HG03457 (cell line): Measurements from ENCODE around the gene TMEM63C.

Source experiments
- ATAC-seq: cut with Tn5 transposase; IDR thresholded peaks from one replicate; pipeline ENCODE4 v1.9.1; 2021; ENCODE audit warnings: moderate number of reproducible peaks; ENCODE audit not compliant: unreplicated experiment

The TMEM63C gene

DNA sequence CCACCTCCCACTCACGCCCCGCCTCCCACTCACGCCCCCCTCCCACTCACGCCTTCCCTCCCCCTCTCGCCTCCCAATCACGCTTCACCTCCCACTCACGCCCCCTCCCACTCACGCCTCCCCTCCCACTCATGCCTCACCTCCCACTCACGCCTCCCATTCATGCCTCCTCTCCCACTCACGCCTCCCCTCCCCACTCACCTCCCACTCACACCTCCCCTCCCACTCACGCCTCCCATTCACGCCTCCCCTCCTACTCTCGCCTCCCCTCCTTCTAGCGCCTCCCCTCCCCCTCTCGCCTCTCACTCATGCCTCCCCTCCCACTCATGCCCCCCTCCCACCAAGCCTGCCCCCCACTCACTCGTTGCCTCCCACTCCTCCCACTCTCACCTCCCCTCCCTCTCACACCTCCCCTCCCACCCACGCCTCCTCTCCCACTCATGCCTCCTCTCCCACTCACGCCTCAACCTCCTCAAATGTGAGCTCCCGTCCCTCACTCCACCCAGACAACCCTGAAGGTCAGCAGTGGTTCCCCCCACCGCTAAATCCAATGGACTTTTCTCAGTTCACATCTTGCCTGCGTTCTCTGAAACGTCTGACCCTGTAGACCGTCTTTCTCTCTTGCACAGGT lies 39.8 kb downstream of the TMEM63C start:
- ATAC-seq, result no peak

DNA sequence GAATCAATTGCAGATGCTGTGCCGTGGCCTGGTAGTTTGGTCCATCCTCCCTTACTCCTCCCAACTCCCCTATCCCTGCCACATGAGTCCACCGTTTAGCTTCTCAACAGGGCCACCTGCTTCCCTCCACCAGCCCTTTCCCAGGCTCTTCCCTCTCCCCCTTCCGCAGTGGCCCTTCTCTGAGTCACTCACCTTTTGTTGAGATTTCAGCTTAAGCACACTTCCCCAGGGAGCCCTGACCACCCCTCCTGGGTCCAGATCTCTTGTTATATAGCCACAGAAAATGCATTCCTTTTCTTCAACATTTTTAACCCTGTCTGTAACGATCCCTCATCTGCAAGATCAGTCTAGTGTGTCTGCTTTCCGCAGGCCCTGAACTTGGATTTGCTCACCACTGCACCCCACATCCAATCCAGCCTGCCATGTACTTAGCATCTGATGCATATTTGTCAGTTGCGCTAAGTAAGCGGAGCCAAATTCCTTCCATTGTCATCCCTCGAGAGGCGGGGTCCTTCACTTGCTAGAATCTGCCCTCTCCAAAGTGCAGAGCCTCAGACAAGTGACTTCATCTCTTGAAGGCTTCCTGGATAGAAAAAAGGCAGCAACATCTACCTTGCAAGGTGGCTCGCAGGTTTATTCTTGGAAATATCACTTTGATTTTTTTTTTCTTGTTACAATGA lies 41.1 kb downstream of the TMEM63C start:
- ATAC-seq, result no peak

DNA sequence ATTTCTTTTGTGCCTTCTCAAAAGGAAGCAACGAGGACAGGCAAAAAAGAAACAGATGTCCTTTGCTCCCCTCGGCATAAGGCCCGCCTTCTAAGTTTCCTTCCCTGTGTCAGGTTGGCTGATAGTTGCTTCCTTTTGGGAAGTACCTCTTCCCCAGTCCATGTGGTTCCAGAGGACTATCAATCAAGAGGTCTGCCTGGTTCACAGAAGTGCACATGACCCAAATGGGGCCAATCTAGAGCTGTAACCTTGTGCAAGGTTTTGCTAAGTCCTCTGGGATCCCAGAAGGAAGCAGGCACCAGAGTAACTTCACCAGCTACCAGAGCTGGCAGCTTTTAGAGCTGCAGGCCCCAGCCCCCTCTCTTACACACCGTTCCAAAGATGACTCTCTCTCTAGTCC lies 42.6 kb downstream of the TMEM63C start:
- no peak for ATAC-seq

DNA sequence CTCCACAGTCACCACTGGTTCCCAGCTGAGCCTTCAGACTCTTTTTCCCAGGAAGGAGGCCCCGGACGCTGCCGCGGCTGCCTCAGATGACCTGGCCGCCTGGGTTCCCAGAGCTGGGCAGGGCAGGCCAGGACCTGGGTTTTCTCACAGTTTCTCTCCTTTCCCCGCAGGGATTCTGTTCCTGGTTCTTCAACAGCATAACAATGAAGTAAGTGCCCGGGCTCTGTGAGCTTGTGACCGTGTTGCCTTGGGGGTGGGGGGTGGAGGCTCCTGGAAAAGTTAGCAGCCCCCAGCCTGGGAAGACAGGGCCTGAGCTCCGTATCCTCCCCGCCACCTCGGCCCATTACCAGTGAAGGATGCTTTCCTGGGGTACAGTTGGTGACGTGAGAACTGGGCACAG lies 43.7 kb downstream of the TMEM63C start:
- no peak for ATAC-seq

DNA sequence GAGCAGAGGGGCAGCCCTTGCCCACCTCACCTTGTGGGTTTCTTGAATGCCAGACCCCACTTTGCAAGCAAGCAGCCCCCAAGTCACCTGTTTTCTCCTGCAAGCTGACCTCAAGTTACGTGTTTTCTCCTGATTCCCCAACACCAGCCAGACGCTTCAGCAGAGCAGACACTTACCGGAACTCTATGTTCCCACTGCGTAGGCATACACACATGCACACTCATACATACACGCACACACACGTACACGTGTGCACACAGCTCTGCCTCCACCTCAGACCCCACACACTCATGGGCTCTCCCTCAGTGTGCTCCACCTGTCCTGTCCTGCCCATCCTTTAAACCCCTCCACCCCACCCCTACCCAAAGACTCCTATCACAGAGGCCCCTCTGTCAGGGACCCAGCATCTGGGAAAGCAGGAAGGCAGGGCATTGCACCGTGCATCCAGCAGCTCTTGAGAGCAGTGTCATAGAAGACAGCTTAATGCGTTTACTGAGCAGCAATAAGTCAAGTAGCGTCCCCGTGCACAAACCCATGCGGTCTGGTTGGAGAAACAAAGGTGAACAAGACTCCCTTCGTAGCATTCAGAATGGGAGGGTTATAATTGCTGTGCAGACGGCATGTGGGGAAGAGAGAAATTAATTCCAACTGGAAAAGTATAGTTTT lies 44.4 kb downstream of the TMEM63C start:
- no peak for ATAC-seq

DNA sequence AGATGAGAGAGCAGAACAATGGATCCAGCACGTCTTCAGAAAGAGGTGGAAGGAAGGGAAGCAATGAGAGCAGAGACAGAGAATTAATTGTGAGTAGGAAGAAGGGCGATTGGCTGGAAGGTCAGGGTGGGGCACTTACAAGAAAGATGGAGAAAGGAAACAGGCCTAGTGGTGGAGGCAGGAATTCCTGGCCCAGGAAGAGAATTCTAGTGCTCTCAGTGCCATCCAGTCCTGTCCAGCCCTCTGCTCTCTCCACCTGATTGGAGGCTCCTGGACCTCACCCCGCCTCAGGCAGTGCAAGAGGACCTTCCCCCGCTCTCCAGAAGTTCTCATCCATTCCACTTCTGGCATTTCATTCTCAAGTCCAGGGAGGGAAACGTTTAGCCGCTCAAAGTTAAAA lies 46.5 kb downstream of the TMEM63C start:
- ATAC-seq, result no peak

DNA sequence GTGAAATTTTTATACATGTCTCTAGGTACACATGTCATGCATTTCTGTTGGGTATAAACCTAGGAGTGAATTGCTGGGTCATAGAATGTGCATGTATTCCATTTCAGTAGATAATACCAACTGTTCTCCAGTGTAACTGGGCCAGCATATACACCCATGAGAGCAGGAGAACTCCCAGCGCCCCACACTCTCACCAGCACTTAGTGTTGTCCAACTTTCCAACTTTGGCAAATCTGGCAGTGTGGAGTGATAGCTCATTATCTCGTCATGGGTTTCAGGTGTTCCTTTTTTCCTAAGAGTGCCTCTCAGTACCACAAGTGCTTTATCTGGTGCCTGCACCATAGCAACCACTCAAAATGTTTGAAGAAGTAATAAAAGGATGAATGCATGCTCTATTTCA lies 49.3 kb downstream of the TMEM63C start:
- no peak for ATAC-seq

DNA sequence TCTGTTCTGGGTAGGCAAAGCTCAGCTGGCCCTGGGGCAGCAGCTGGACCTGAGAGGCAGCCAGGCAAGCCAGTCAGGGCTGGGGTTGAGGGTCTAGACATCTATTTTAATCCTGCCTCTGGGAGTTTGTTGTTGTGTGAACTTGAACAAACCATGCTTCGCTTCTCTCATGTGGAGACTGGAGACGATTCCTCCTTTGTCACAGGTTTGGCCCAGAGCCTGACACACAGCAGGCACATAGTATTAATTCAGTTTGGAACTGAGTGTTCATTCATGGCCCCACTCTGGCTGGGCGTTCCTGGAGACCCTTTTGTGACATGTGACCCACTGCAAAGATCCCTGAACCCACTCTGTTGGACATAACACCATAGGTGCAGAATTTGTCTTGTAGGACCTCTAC lies 50.1 kb downstream of the TMEM63C start:
- no peak for ATAC-seq

DNA sequence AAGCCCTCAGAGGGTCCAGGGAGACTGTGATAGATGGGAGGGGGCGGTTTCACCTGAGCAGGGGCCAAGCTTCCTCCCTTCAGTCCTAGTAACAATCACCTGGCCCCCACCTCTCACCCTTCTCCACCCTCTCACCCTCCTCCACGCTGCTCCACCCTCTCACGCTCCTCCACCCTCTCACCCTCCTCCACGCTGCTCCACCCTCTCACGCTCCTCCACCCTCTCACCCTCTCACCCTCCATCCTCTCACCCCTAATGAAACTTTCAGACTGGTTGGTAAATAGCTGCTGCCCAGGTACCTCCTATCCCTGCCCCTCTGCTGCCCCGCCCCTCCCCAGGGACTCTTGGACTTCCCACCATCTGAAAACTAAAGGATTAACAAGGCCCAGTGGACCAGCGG lies 55.2 kb downstream of the TMEM63C start:
- no peak for ATAC-seq

DNA sequence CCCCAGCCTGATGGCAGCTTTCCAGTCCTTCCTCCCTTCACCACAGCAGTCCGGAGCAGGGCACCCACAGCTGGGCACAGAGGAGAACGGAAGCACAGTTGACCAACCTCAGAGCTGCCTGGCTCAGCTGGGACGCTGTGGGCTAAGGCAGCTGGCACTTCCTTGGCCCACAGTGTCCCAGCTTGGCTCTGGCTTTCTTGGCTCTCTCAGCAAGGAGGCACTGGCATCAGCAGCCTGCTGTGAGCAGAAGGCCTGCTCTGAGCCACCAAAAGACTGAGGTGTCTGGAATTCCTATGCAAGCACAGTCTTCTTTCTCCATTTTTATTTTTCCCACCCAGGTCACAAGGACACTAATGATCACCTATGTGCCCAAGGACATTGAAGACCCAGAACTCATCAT lies 56.8 kb downstream of the TMEM63C start:
- ATAC-seq, result no peak

DNA sequence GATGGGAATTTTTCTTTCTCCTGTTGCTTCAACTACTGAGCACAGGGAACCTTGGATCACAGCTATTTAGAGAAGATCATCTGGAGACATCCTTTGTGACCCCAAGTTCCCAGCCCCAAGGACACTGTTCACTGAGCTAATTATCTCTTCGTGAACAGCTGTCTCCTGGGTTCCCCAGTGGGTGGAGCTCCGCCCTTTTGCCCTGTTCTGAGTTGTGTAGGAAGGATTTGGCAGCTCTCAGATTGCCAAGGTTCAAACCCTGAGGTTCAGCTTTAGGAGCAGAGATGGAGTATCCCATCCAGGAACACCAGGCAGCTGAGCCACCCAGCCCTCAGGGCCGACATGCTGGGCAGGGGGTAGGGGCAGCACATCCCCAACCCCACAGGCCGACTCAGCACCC lies 57.4 kb downstream of the TMEM63C start:
- no peak for ATAC-seq

DNA sequence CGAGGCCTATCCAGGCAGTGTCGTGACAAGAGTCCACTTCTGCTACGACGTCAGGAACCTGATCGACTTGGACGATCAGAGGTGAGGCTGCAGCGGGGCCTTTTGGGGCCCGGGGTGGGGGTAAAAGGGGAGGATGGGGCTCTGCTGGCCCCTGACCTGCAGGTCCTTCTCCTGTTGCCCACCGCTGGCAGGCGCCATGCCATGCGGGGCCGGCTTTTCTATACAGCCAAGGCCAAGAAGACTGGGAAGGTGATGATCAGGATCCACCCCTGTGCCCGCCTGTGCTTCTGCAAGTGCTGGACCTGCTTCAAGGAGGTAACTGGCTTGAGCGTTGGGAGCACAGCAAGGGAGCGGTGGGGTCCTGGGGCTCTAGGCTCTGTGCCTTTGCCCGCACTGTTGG lies 57.8 kb downstream of the TMEM63C start:
- no peak for ATAC-seq

DNA sequence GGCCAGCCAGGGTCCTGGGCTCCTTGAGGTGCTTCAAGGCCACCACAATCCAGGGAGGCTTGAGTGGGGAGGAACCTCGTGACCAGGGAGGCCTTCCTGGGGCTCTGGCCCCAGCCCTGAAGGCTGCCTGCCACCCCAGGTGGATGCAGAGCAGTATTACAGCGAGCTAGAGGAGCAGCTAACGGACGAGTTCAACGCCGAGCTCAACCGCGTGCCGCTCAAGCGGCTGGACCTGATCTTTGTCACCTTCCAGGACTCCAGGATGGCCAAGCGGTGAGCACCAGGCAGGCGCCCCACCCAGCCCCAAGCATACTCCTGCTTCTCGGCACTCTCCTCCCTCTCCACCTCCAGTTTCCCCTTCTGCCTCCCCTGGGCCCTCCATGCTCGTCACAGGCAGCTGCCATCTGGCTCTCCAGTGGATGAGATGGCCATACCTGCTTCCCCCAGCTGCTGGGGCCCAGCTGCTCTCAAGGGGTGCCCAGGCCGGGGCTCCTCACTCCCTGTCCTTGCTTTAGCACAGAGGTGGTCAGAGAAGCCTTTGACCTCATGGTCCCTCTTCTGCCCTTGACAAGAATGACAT lies 58.8 kb downstream of the TMEM63C start:
- no peak for ATAC-seq

DNA sequence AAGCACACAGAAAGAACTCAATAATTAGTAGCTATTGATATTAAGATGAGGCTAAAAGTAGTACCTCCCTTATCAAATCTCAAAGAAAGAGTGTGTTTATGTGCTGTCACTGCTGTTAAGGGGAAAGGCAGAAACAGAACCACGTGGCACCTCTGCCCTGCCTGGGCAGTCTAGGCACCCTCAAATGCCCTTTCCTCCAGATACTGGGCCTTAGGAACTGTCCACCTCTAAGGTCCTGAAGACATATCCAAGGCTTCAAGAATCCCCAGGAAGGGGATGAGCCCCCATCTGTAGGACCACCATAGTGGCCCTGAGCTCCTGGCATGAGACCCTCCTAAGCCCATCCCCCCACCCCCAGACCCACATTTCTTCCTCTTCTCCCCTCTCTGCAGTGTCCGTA lies 60.4 kb downstream of the TMEM63C start:
- ATAC-seq, result no peak

DNA sequence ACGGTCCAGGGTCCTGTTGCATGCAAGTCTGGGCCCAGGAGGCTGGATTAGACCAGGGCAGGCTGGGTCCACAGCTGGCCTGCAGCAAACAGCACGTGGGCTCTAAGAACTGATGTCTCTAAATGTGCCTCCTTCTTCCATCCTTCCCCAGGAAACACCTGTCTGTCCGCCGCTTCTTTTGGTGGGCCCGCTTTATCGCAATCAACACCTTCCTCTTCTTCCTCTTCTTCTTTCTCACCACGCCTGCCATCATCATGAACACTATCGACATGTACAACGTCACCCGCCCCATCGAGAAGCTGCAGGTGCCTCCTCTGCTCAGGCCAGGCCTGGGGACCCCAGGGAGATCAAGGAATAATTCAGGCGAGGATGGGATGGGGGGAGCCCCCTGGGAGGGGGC lies 61.2 kb downstream of the TMEM63C start:
- no peak for ATAC-seq

DNA sequence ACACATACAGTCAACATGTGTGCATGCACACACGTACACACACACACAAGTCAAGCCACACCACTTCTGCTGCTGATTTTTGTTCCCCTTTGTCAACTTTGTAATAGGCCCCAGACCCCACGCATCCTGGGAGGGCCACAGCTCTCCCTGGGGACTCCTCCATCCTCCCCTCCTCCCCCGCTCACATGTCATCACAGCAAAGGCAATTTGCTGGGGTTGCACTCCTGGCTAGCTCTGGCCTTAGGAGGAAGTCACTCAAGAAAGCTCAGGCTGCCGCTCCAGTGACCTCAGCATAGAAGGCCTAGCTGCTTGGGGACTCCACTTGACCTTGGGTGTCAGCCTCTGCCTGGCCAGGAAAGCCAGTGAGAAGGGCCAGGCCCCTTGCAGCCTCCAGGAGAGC lies 62.3 kb downstream of the TMEM63C start:
- ATAC-seq, result no peak

DNA sequence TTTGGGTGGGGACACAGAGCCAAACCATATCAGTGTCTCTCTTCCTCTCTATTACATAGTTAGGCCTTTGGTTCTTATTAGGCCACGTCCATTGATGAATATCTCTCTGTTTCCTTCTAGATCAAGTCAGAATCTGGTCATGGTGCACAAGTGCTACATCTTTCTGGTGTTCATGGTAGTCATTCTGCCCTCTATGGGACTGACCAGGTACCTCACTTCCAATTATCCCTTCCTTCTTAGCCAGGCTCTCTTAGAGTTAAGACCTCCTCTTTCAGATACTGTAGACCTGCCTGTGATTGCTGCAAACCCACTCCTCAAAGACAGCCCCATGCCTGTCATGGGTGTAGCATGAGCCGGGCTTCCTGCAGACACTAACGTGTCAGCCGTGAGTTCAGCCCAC lies 64.2 kb downstream of the TMEM63C start:
- ATAC-seq, result no peak

DNA sequence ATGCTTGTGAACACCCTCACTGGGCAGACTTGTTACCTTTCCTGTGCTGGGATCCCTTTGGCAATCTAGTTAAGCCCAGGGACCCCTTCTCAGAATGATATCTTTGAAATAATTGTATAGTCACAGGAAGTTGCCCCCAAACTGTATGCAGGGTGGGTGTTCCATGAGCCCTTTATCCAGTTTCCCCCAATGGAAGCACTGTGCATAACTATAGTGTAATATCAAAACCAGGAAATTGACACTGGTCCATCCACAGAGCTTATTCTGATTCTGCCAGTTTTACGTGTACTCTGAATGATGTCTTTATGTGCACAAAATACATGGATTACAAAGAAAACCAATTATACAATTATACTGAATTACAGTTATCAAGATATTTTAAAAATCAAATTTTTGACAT lies 65.2 kb downstream of the TMEM63C start:
- no peak for ATAC-seq

DNA sequence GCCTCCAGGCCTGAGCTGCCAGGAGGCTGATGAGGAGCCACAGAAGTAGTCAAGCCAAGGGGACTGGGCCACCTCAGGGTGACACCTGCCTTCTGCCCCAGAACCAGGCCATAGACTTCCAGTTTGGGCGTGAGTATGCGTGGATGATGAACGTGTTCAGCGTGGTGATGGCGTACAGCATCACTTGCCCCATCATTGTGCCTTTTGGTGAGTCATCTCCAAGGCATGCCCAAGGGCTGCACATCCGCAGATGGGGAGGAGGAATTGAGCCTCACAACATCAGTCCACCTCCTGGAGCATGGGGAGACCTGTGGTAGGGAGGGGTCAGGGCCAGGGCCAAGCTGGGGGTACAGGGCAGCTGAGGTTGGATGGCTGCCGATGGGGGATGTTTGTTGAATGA lies 67.1 kb downstream of the TMEM63C start:
- ATAC-seq, result no peak

DNA sequence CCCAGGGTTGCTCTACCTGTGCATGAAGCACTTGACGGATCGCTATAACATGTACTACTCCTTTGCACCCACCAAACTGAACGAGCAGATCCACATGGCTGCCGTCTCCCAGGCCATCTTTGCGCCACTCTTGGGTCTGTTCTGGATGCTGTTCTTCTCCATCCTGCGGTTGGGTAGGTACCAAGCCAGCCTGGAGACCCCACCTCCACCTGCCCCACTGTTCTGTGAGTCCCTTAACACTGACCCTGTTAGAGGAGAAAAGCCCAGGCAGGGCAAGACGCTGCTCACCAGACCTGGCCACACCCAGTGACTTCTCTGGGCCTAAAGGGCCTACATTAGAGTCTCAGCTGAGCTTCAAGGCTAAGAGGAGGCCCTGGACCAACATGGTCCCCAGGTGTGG lies 67.7 kb downstream of the TMEM63C start:
- ATAC-seq, result no peak

DNA sequence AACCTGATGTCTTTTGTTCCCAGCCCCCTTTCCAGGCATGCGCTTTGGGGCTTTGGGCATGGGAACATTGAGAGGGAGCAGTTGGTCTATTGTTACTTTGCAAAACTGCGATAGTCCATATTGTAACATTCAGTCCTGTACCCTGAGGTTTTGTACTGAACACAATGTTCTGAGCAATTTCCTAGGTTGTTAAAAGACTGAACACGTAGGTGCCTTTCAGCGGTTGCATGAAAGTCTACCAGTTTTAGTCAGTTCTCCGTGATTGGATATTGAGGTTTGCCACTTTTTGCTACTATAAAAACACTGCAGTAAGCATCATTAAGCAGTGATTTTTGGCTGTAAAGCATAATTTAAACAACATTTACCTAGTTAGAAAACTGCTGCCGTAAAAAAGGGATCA lies 69.3 kb downstream of the TMEM63C start:
- no peak for ATAC-seq

DNA sequence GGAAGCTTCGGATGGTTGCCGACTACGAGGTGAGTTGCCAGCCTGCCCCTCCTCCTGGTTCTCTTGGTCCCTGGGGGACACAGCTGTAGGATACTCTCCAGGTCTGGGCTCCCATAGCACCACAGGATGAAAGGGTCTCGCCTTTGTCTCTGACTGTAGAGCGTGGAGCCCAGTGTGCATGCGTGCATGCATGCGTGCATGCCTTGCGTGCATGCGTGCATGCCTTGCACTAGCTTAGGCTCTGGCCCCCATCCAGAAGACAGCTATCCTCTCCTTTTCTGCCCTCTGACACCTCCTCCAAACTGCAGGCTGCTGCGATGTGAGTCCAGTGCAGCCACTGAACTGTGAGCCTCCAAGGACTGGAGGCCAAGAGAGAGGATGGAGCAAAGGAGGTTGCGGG lies 70.3 kb downstream of the TMEM63C start:
- no peak for ATAC-seq
